HG03097 (cell line): ENCODE measurements around the gene MPHOSPH10.
A peak's percentile ranks its signal among the peaks of the same experiment; 100 is the strongest.
"Not testable (repeated sequence)": the region's sequence is repeated elsewhere in the genome, so short reads cannot be mapped to it uniquely, and the experiment has no call there.

ENCODE experiments used
- ATAC-seq: cut with Tn5 transposase; IDR thresholded peaks from one replicate; pipeline ENCODE4 v1.9.1; 2021; ENCODE audit not compliant: unreplicated experiment, low FRiP score

Gene MPHOSPH10

GRCh38 chr2:71130152-71130904 lies at the start of gene MPHOSPH10, which contains the start of gene MCEE:
TSS of gene MPHOSPH10 (plus strand) at chr2:71130634. CDS start at chr2:71130666, 32 bp downstream.
TSS of gene MCEE (minus strand) at chr2:71130229. CDS start at chr2:71130219, 10 bp downstream.
- peak; percentile 93 for ATAC-seq

- ATAC-seq = no peak
These were observed 47.8 kb upstream of the MPHOSPH10 start for GRCh38 chr2:71082402-71083252.

- not testable (repeated sequence) for ATAC-seq
These were observed 47.1 kb upstream of the MPHOSPH10 start for GRCh38 chr2:71083297-71083696.

DNA sequence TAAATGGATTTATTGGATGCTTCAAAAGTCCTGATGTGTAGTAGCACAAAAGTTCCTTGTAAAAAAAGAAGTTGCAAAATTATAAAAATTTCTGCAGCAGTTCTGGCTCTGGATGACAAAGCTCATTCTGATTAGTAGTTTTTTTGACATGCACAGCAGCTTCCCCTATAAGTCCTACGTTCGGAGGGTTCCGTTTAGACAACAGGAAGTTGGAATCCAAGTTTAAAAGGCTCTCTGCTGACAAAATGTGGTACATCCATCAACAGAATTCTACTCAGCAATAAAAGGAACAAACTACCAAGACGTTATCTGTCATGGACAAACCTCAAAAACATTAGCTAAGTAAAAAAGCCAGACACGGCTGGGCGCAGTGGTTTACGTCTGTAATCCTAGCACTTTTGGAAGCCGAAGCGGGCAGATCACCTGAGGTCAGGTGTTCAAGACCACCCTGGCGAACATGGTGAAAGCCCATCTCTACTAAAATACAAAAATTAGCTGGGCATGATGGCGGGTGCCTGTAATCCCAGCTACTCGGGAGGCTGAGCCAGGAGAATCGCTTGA lies 46.6 kb upstream of the MPHOSPH10 start:
- not testable (repeated sequence) for ATAC-seq

DNA sequence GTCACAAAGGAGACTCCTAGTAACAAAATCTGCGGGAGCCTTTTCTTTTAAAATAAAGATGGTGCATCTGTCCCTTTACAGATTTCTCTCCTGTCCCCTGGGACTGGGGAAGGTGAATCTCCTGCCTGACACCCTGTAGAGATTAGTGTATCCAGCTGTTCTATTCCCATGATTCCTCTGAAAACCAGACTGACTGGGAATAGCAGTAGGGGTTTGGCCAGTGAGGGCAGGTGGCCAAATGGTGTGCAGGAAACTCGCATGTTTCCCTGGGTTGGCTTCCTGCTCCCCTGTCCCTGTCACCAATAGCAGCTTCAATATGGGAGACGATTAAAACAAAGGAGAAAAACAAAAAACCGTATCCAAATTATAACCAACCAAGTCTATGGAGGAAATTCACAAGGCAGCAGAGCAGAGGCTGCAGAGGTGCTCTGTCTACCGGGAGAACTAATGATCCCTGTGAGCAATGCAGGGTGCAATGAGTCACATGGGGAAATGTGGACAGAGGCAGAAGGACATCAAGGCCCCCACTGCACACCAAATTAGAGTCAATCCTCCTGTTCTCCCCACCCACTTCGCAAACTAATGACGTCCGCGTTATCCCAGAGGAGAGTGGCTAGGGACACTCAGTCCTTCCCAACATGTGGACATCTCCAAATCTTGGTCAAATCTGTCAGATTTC lies 45.0 kb upstream of the MPHOSPH10 start:
- ATAC-seq = not testable (repeated sequence)

DNA sequence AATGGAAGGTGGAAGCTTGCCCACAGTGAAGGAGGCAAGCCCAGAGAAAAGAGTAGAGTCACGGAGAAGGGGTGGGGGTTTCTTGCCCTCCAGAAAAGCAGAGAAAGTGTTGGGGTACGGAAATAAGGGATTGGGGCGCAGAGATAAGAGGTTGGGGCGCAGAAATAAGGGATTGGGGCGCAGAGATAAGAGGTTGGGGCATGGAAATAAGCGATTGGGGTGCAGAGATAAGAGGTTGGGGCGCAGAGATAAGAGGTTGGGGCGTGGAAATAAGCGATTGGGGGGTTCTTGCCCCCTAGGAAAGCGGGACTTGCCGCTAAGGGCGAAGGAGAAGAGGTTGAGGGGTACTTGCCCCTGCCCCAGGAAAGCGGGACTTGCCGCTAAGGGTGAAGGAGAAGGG lies 41.0 kb upstream of the MPHOSPH10 start:
- not testable (repeated sequence) for ATAC-seq

- not testable (repeated sequence) for ATAC-seq
These were observed 38.6 kb upstream of the MPHOSPH10 start for GRCh38 chr2:71091808-71092207.

DNA sequence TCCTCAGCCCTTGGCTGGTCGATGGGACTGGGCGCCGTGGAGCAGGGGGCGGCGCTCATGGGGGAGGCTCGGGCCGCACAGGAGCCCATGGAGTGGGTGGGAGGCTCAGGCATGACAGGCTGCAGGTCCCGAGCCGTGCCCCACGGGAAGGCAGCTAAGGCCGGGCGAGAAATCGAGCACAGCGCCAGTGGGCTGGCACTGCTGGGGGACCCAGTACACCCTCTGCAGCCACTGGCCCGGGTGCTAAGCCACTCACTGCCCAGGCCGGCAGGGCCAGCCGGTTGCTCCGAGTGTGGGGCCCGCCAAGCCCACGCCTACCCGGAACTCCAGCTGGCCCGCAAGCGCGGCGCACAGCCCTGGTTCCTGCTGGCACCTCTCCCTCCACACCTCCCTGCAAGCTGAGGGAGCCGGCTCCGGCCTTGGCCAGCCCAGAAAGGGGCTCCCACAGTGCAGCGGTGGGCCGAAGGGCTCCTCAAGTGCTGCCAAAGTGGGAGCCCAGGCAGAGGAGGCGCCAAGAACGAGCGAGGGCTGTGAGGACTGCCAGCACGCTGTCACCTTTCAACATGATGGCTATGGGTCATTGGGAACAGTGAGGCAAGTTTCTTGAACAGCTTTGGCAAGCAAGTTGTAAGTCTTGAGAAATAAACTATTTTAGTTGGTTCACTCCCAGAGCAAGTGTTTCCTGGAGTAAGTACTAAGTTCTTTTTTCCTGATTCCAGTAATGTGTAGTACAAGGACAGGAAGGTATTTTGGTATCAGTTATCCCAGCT lies 37.8 kb upstream of the MPHOSPH10 start:
- not testable (repeated sequence) for ATAC-seq

GRCh38 chr2:71100195-71100964 lies 30.1 kb upstream of the MPHOSPH10 start:
- ATAC-seq = no peak

- ATAC-seq = no peak
These were observed 28.8 kb upstream of the MPHOSPH10 start for GRCh38 chr2:71101656-71102055.

- no peak for ATAC-seq
These were observed 27.3 kb upstream of the MPHOSPH10 start for GRCh38 chr2:71102981-71103681.

DNA sequence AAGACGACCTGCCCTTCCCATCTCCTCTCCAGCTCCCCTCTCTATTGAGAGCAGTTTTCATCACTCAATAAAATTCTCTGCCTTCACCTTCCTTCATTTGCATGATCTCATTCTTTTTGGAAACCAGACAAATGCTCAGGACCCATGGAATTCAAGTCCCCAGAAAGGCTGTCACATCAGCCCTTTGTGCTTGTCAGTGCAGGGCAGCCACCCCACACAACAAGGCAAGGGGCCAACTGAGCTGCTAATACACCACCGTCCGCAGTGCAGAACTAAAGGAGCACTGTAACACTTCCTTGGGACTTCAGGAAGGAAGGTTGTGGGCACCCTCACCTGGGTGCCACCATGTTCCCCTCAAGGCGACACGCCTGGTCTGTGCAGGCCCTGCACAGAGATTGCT lies 26.6 kb upstream of the MPHOSPH10 start:
- ATAC-seq = no peak

GRCh38 chr2:71106463-71106862 lies 24.0 kb upstream of the MPHOSPH10 start:
- ATAC-seq = not testable (repeated sequence)

DNA sequence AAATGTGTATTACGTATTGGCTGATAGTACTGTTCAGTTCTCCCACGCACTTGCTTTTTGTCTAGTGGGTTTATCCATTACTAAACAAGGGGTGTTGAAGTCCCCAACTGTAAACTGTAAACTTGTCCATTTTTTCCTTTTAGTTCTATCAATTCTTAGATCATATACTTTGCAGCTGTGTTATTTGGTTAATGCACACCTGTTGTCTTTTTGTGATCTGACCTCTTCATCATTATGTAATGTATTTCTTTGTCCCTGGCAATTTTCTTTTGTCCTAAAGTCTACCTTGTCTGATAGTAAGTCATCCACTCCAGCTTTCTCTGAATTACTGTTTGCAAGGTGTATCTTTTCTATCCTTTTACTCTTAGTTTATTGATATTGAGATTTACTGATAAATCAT lies 22.3 kb upstream of the MPHOSPH10 start:
- ATAC-seq = no peak

GRCh38 chr2:71113843-71114242 lies 16.6 kb upstream of the MPHOSPH10 start:
- ATAC-seq = no peak

GRCh38 chr2:71117063-71117462 lies 13.4 kb upstream of the MPHOSPH10 start:
- no peak for ATAC-seq

- ATAC-seq = no peak
These were observed 10.2 kb upstream of the MPHOSPH10 start for GRCh38 chr2:71120195-71120594.

GRCh38 chr2:71121479-71121878 lies 9.0 kb upstream of the MPHOSPH10 start:
- no peak for ATAC-seq
